Esophagus (tissue), 2 donors: ENCODE results near the gene INSL3. TPM values are rescaled to one million over a fixed set of nuclear protein-coding genes. Genes with fewer than 3 reads are reported as not detected.
A peak's percentile ranks its signal among the peaks of the same experiment; 100 is the strongest.

Source experiments
- H3K27ac ChIP-seq, 2 donors: one replicate each; pipeline ENCODE4 v1.5.1; 2013; ENCODE audit warnings: low read depth in 2 of 2, mild to moderate bottlenecking in 2 of 2, inconsistent platforms in 1 of 2, low read length in 1 of 2, moderate library complexity in 1 of 2
- H3K27me3 ChIP-seq, 2 donors: one replicate each; pipeline ENCODE4 v1.6.1; 2013; ENCODE audit warnings: low read length in 2 of 2, control low read depth in 1 of 2, mild to moderate bottlenecking in 1 of 2; ENCODE audit not compliant: insufficient read depth in 2 of 2, control insufficient read depth in 1 of 2
- H3K36me3 ChIP-seq, 2 donors: one replicate each; pipeline ENCODE4 v1.6.1; 2013; ENCODE audit warnings: low read length in 1 of 2; ENCODE audit not compliant: control insufficient read depth in 2 of 2, insufficient read depth in 2 of 2
- H3K4me1 ChIP-seq, 2 donors: one replicate each; pipeline ENCODE4 v1.6.1; 2013; ENCODE audit warnings: low read length in 1 of 2; ENCODE audit not compliant: control insufficient read depth in 2 of 2, insufficient read depth in 2 of 2
- H3K4me3 ChIP-seq, 2 donors: one replicate each; pipeline ENCODE4 v1.5.1; 2013; ENCODE audit warnings: low read length in 2 of 2, mild to moderate bottlenecking in 2 of 2, low read depth in 1 of 2, moderate library complexity in 1 of 2
- H3K9me3 ChIP-seq, 2 donors: one replicate each; pipeline ENCODE4 v1.6.1; 2013; ENCODE audit warnings: mild to moderate bottlenecking in 2 of 2, low read depth in 1 of 2, low read length in 1 of 2, moderate library complexity in 1 of 2; ENCODE audit not compliant: control insufficient read depth in 2 of 2, insufficient read depth in 1 of 2
- WGBS, 2 donors: extraction: QIAGEN DNeasy Blood & Tissue Kit; methylation state at CpG; one replicate each; pipeline ENCODE4 v1.1.7; 2013; 5-methylcytosine and 5-hydroxymethylcytosine counted together
- polyA plus RNA-seq, 2 donors: library from polyadenylated mRNA; stranded (reverse); fragments of 200-250 nt; gene quantifications; one replicate each; pipeline ENCODE4 v1.2.3, GENCODE V29; 2013
- donor health status: healthy with polysubstance abuse.
- donor health status: Bipolar disorder and iron deficiency.

INSL3 gene
- polyA plus RNA-seq, 2 donors, result 0.06 to 0.12 TPM

DNA sequence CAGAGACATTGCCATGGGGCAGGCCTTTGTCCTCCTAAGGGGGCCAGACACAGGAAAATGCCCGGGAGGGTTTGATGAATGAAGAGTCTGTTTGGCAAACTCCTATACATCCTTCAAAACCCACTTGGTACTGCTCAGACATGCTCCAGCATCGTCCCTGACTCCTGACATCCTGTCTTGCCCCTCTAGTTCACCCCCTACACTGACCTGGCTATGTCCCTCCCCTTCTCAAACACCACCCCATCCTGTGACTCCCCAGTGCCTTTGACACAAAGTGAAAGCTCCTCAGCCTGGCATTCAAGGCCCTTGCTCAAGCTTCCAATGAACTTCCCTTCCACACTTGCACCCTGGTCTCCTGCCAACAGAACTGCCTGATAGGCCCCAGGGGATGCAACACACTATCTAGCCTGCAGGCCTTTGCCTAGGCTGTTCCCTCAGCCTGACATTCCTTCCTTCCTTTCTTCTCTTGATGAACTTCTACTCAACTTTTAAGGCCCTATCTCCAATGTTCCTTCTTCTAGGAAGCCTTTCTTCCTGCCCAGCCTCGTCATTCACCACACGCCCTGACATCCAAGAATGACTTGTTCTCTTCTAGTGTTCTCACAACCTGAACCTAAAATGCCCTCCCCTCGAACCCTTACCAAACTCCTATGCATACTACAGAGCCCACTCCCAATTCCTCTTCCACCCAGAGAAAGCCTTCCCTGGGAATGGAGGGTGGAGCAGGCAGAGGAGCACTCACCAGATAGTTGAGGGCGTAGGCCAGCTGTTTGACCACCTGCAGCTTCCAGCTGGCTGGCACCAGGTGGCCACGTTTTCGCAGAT lies 14.1 kb upstream of the INSL3 start:
- H3K36me3 ChIP-seq, result peaks cover 0 to 3% of the 10 kb centered on the region in 2 donors
- no peak overlapping the region for H3K27ac ChIP-seq
- no peak overlapping the region for H3K4me3 ChIP-seq
- 61 to 66% methylated on average over 8 of the region's 8 CpGs for WGBS, 2 donors
- no peaks in the 10 kb centered on the region for H3K27me3 ChIP-seq
- peaks cover 0 to 6% of the 10 kb centered on the region in 2 donors for H3K4me1 ChIP-seq
- H3K9me3 ChIP-seq, result peaks cover 3 to 5% of the 10 kb centered on the region in 2 donors

DNA sequence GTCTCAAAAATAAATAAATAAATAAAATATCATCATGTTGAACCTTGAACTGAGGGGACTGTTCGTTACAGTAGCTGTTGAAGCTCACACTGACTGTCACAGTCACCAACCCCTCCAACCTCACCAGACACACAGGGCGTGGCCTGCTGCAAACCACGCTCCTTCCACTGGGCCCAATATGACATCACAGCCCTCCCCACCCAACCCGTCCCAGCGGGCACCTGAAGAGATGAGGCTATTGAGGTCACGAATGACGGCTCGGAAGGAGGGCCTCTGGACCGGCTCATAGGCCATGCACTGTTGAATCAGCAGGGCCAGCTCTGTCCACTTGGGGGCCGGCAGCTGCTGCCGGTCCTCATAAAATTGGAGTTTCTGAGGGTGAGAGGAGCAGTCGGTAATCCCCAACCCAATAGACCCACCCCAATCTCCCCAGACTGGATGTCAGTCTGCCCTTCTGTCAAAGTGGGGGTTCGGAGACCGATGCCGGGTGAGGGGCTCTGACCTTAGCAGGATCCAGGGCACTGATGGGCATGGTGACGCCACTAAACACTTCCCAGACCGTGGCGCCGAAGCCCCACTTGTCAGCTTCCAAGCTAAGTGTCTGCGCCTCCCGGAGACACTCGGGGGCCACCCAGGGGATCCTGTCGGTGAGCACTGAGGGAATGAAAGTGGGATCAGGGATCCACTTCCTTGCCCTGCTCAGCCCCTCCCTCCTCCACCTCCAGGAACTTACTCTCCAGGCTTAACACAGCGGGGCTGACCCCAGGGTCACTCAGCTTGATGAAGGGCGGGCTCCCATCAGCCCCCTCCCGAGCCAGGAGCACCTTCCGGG lies 13.2 kb upstream of the INSL3 start:
- 74 to 85% methylated on average over 27 of the region's 27 CpGs for WGBS, 2 donors
- no peaks in the 10 kb centered on the region for H3K27me3 ChIP-seq
- H3K9me3 ChIP-seq, result peaks cover 3 to 5% of the 10 kb centered on the region in 2 donors
- peaks cover 2 to 6% of the 10 kb centered on the region in 2 donors for H3K4me1 ChIP-seq
- H3K27ac ChIP-seq, result no peak overlapping the region
- H3K4me3 ChIP-seq, result no peak overlapping the region
- H3K36me3 ChIP-seq, result peaks cover 0 to 3% of the 10 kb centered on the region in 2 donors

DNA sequence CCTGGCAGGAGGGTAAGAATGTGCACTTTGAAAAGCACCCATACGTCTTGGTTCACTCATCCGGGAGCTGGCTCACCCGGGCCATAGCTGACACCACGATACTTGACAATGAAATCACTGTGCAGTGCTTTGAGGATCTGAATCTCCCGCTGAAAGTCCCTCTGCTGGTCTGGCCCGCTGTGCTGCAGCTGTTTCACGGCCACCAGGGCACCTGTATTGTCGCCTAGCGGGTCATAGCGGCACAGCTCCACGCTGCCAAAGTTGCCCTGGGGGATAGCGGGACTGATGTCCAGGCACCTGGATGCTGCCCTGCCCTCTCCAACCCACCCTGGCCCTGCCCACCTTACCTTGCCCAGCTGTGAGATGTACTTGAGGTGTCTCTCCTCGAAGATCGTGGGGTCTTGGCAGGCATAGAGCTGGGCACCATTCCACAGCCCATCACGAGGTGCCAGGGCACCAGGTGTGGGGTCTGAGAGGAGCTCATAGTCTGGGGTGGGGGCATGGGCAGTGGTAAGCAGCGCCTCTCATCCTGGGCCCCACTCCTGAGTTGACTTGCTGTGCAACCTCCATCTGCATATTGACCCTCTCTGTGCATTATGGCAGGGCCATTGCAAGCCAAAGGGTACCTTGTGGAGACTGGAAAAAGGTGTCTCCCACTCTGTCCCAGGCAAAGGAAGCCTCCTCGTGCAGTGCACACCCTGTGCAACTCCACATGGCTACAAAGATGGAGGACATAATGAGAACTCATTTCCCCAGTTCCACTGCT lies 11.3 kb upstream of the INSL3 start:
- WGBS, 2 donors, result 84 to 87% methylated on average over 17 of the region's 17 CpGs
- H3K27ac ChIP-seq, result no peak overlapping the region
- H3K4me3 ChIP-seq, result no peak overlapping the region
- H3K27me3 ChIP-seq, result no peaks in the 10 kb centered on the region
- H3K4me1 ChIP-seq, result peaks cover 2 to 6% of the 10 kb centered on the region in 2 donors
- peaks cover 3 to 5% of the 10 kb centered on the region in 2 donors for H3K9me3 ChIP-seq
- peaks cover 0 to 3% of the 10 kb centered on the region in 2 donors for H3K36me3 ChIP-seq

DNA sequence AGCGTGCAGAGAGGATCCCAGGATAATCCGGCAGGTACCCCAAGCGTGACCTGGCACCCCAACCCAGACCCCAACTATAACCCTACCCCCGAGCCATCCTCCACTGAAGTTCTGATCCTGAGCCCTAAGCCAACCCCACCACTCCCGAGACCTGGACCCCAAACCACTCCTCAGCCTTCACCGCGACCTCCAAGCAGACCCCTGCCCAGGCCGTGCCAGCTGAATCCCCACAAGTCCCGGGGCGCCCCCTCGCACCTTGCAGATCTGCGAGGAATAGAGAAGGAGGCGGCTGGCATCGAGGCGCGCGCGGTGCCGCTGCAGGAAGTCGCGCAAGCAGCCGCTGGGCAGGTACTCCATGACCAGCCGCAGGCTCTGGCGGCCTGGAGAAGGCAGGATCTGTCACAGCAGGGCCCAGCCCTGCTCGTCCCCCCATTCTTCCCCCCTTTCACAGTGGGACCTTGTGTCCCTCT lies 10.1 kb upstream of the INSL3 start:
- Histone ChIP-seq H3K9me3 (peaks cover 3 to 5% of the 10 kb centered on the region in 2 donors), H3K27me3 (no peaks in the 10 kb centered on the region), H3K36me3 (peaks cover 0 to 3% of the 10 kb centered on the region in 2 donors), H3K4me1 (peaks cover 2 to 6% of the 10 kb centered on the region in 2 donors), H3K27ac (no peak overlapping the region), H3K4me3 (peak overlapping the region in 1 of 2 donors; percentile 36)
- WGBS, 2 donors, result 26 to 40% methylated on average over 25 of the region's 25 CpGs

DNA sequence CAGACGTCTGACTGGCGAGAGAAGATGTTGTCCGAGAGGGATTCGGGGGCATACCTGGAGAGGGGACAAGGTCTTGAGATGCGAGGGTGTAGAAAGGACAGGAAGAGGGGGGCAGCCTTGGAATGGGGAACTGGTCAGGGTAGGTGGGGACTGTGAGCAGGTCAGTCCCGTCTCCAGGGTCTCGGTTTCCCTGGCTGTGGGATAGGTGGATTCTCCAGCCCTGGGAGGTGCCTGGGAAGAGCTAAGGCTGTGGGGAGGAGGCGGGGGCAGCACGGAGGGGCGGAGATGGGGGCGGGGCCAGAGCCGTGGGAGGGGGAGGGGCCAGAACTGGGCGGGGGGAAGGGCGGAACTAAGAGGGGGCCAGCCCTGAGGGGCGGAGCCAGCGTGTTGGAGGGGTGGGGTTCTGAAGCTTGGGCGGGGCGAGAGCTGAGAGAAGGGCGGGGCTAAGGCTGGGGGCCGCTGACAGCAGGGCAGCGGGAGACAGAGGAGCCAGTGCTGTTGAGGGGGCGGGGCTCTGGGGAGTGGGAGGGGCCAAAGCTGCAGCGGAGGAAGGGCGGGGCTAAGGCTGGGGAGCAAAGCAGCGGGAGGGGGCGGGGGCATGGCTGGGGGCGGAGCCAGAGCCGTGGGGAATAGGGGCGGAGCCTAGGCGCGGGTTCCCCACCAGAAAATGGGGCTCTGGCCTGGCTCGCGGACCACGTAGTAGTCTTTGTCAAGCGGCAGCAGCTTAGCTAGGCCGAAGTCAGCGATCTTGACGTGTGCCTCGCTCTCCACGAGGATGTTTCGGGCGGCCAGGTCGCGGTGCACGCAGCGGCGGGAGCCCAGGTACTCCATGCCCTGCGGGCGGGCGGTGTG lies 9.5 kb upstream of the INSL3 start:
- WGBS, 2 donors, result 31 to 36% methylated on average over 41 to 50 of the region's 50 CpGs
- Histone ChIP-seq H3K27ac (peak overlapping the region in 1 of 2 donors; percentile 11), H3K4me3 (peak overlapping the region in 1 of 2 donors; percentile 36), H3K9me3 (peaks cover 3 to 5% of the 10 kb centered on the region in 2 donors), H3K36me3 (peaks cover 0 to 3% of the 10 kb centered on the region in 2 donors), H3K4me1 (peaks cover 2 to 6% of the 10 kb centered on the region in 2 donors), H3K27me3 (no peaks in the 10 kb centered on the region)

DNA sequence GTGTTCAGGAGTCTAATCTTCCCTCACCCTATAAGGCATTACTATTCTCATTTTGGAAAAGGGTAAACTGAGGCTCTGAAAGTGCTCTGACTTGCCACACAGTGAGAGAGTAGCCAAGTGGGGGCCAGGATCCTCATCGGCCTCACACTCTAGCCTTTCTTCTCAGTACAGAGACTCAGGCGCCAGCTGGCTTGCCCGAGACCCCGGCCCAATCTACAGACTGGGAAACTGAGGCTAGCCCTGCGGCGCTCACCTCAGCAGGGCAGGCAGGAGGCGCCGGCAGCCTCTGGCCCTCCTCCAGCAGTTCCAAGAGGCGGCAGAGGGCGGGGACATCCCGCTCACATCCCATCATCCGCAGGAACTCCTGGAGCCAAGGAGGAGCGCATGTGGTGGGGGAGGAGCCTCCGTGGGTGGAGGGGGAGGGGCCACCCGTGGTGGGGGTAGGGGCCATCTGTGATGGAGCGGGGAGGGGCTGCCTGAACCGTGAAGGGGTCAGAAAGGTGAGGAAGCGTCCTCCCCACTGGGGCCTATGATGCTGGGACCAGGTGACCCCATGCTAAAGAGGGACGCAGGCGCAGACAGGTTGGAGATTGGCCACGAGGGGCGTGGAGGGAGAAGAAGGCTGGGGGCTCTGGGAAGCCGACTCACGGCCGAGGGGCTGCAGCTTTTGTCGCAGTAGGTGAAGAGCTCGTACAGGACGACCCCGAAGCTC lies 8.7 kb upstream of the INSL3 start:
- Histone ChIP-seq H3K27ac (peak overlapping the region in 1 of 2 donors; percentile 11), H3K4me3 (no peak overlapping the region)
- 28 to 30% methylated on average over 29 of the region's 29 CpGs for WGBS, 2 donors

DNA sequence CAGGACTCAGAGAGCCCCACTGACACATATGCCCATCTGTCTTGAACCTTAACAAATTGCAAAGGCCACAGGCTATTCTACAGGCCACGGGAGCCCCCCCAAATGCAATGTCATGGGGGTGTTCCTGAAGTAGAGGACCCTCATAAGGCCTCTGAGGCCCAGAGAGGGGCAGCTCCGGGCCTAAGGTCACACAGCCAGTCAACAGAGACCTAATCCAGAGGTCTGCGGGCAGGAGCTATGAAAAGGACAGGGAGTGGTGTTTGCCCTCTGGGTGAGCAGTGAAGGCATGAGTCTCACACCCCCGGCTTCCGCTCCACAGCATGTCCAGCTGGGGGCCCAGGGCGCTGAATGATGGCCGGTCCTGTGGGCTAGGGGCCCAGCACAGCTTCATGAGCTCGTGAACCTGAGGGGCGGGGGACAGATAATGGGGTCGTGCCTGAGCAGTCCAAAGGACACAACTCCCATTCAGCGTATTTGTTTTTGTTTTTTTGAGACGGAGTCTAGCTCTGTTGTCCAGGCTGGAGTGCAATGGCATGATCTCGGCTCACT lies 5.3 kb upstream of the INSL3 start:
- H3K4me3 ChIP-seq, result no peak overlapping the region
- peaks cover 3 to 5% of the 10 kb centered on the region in 2 donors for H3K9me3 ChIP-seq
- H3K4me1 ChIP-seq, result peaks cover 2 to 5% of the 10 kb centered on the region in 2 donors
- H3K27me3 ChIP-seq, result no peaks in the 10 kb centered on the region
- 91 to 94% methylated on average over 13 of the region's 13 CpGs for WGBS, 2 donors
- H3K36me3 ChIP-seq, result no peaks in the 10 kb centered on the region
- no peak overlapping the region for H3K27ac ChIP-seq

More for the DNA sequence above, 8.7 kb upstream of the INSL3 start:
- Histone ChIP-seq H3K36me3 (peaks cover 0 to 3% of the 10 kb centered on the region in 2 donors), H3K9me3 (peaks cover 3 to 5% of the 10 kb centered on the region in 2 donors), H3K4me1 (peaks cover 2 to 6% of the 10 kb centered on the region in 2 donors), H3K27me3 (no peaks in the 10 kb centered on the region)

DNA sequence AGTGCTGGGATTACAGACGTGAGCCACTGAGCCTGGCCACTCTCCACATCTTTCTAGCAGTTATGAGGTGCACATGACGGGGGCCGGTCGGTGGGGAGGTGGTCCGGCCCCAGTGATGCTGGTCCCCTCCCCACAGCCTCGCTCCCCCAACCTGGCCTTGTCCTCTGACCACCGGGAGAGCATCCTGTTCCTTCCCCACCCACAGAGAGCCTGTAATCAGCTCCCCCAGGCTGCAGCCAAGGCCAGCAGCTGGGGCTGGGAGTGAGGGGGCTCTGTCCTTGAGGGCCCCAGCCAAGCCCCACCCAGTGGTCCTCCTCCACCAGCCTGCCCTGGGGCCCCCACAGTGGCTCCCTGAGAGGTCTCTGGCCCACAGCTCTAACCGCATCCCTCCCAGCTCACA lies 3.0 kb upstream of the INSL3 start:
- Histone ChIP-seq H3K27ac (no peak overlapping the region), H3K27me3 (no peaks in the 10 kb centered on the region), H3K9me3 (no peaks in the 10 kb centered on the region), H3K36me3 (no peaks in the 10 kb centered on the region), H3K4me3 (no peak overlapping the region), H3K4me1 (no peaks in the 10 kb centered on the region)
- 58 to 74% methylated on average over 8 of the region's 8 CpGs for WGBS, 2 donors
